Gastroesophageal sphincter (tissue), 4 donors: ENCODE results near the gene PPP2R3B. TPM values are rescaled to one million over a fixed set of nuclear protein-coding genes. Genes with fewer than 3 reads are reported as not detected.

Experiments used
- ATAC-seq: fragments of 150-250 bp; one replicate; pipeline ENCODE4 v1.9.1; 2016; ENCODE audit warnings: mild to moderate bottlenecking, moderate library complexity
- H3K27ac ChIP-seq, 4 donors: fragments of 200-600 bp; sonication (generic) in 3 of 4; 1 replicate in 3 of 4; 2 replicates in 1 of 4; pipeline ENCODE4 v1.5.1; 2016 to 2019
- H3K27me3 ChIP-seq: fragments of 200-600 bp; sonication (generic); one replicate; pipeline ENCODE4 v1.5.1; 2019
- H3K36me3 ChIP-seq, 2 donors: fragments of 200-600 bp; sonication (generic); one replicate each; pipeline ENCODE4 v1.5.1; 2019; ENCODE audit warnings: control low read depth in 1 of 2
- H3K4me1 ChIP-seq, 3 donors: fragments of 200-600 bp; sonication (generic); 1 replicate in 2 of 3; 2 replicates in 1 of 3; pipeline ENCODE4 v1.5.1; 2016 to 2019; ENCODE audit warnings: control low read depth in 2 of 3
- H3K4me3 ChIP-seq, 2 donors: fragments of 200-600 bp; sonication (generic); one replicate each; pipeline ENCODE4 v1.5.1; 2019; ENCODE audit warnings: mild to moderate bottlenecking in 1 of 2, moderate library complexity in 1 of 2
- H3K9me3 ChIP-seq, 3 donors: fragments of 200-600 bp; sonication (generic); one replicate each; pipeline ENCODE4 v1.5.1; 2017 to 2019; ENCODE audit warnings: control low read depth in 2 of 3
- CTCF ChIP-seq, 4 experiments: fragments of 200-600 bp in 2 of 4; fragments of 450-650 bp in 2 of 4; sonication (generic) in 1 of 4; IDR thresholded peaks; one replicate each; pipeline ENCODE4 v1.5.1; 2017 to 2019; ENCODE audit warnings: antibody characterized with exemption in 4 of 4, mild to moderate bottlenecking in 2 of 4, moderate library complexity in 2 of 4
- EP300 ChIP-seq: sonication (generic); formaldehyde crosslinking; IDR thresholded peaks from one replicate; pipeline ENCODE4 v1.6.1; 2017; ENCODE audit warnings: antibody characterized with exemption, mild to moderate bottlenecking
- POLR2A ChIP-seq, 2 donors: fragments of 450-650 bp; IDR thresholded peaks; one replicate each; pipeline ENCODE4 v1.6.1; 2017; ENCODE audit warnings: antibody characterized with exemption in 2 of 2, mild to moderate bottlenecking in 2 of 2, moderate library complexity in 1 of 2
- POLR2AphosphoS5 ChIP-seq: sonication (generic); formaldehyde crosslinking; IDR thresholded peaks from one replicate; pipeline ENCODE4 v1.6.1; 2017; ENCODE audit warnings: antibody characterized with exemption
- WGBS, 2 donors: methylation state at CpG; one replicate each; pipeline ENCODE4 v1.1.5; 2018; ENCODE audit warnings: low coverage in 1 of 2; 5-methylcytosine and 5-hydroxymethylcytosine counted together
- total RNA-seq, 4 donors: library from RNA; depleted of rRNA; stranded (reverse); fragments of >200 nt; gene quantifications; one replicate each; pipeline ENCODE4 v1.1.0, GENCODE V29; 2016

PPP2R3B gene
- total RNA-seq, 4 donors from 2014 or later, result 3.8 to 6.5 (median 5.1) TPM

GRCh38 chrX:291411-291901 lies 95.3 kb downstream of the PPP2R3B start:
- H3K27me3 ChIP-seq, result no peaks in the 10 kb centered on the region
- H3K9me3 ChIP-seq, result no peaks in the 10 kb centered on the region
- H3K27ac ChIP-seq, result no peak overlapping the region
- TF ChIP-seq EP300, result no peak
- TF ChIP-seq CTCF (IDR thresholded peaks at IDR 0.05), result no peak
- no peak for TF ChIP-seq POLR2A (IDR thresholded peaks at IDR 0.05)
- no peak for TF ChIP-seq POLR2AphosphoS5
- peaks cover 0 to 85% of the 10 kb centered on the region in 2 donors for H3K36me3 ChIP-seq
- H3K4me1 ChIP-seq, result peaks cover 0 to 4% (median 0%) of the 10 kb centered on the region in 3 donors
- no peak overlapping the region for H3K4me3 ChIP-seq
- WGBS, 2 donors, result 100% methylated on average over 1 of the region's 29 CpGs; no CpG with 5 or more reads in 1 of the 2 donors
- ATAC-seq, result no peak

- no peak for TF ChIP-seq POLR2AphosphoS5
- no peak for TF ChIP-seq POLR2A (IDR thresholded peaks at IDR 0.05)
- no peak for TF ChIP-seq EP300
- TF ChIP-seq CTCF (IDR thresholded peaks at IDR 0.05), result no peak
- Histone ChIP-seq H3K27me3 (no peaks in the 10 kb centered on the region), H3K27ac (no peak overlapping the region), H3K9me3 (no peaks in the 10 kb centered on the region), H3K36me3 (peaks cover 0 to 80% of the 10 kb centered on the region in 2 donors), H3K4me1 (peaks cover 0 to 12% (median 0%) of the 10 kb centered on the region in 3 donors), H3K4me3 (no peak overlapping the region)
- no peak for ATAC-seq
- WGBS, 2 donors, result 93 to 96% methylated on average over 9 to 29 of the region's 42 CpGs
These were observed 96.1 kb downstream of the PPP2R3B start for GRCh38 chrX:290476-291166.

- Histone ChIP-seq H3K9me3 (no peaks in the 10 kb centered on the region), H3K27ac (no peak overlapping the region), H3K36me3 (peaks cover 0 to 72% of the 10 kb centered on the region in 2 donors), H3K4me1 (peaks cover 0 to 16% (median 0%) of the 10 kb centered on the region in 3 donors), H3K27me3 (no peaks in the 10 kb centered on the region), H3K4me3 (no peak overlapping the region)
- no CpG with 5 or more reads among the region's 25 CpGs for WGBS, 2 donors
- TF ChIP-seq POLR2AphosphoS5, result no peak
- TF ChIP-seq EP300, result no peak
- TF ChIP-seq POLR2A (IDR thresholded peaks at IDR 0.05), result no peak
- TF ChIP-seq CTCF (IDR thresholded peaks at IDR 0.05), result no peak
- ATAC-seq, result no peak
These were observed 98.1 kb downstream of the PPP2R3B start for GRCh38 chrX:288561-288991.

- H3K36me3 ChIP-seq, result peaks cover 0 to 63% of the 10 kb centered on the region in 2 donors
- 83 to 94% methylated on average over 5 to 6 of the region's 7 CpGs for WGBS, 2 donors
These were observed 99.0 kb downstream of the PPP2R3B start for GRCh38 chrX:287670-288069.

More at GRCh38 chrX:287670-288069, 99.0 kb downstream of the PPP2R3B start:
- ATAC-seq, result no peak
- no peak overlapping the region for H3K27ac ChIP-seq
- peaks cover 0 to 18% (median 0%) of the 10 kb centered on the region in 3 donors for H3K4me1 ChIP-seq
- TF ChIP-seq EP300, result no peak
- no peak for TF ChIP-seq CTCF (IDR thresholded peaks at IDR 0.05)
- no peak for TF ChIP-seq POLR2A (IDR thresholded peaks at IDR 0.05)
- no peak for TF ChIP-seq POLR2AphosphoS5
- no peaks in the 10 kb centered on the region for H3K9me3 ChIP-seq
- H3K27me3 ChIP-seq, result no peaks in the 10 kb centered on the region
- H3K4me3 ChIP-seq, result no peak overlapping the region
